ENCODE results near the gene ACVR2B. TPM values are rescaled to one million over a fixed set of nuclear protein-coding genes. Genes with fewer than 3 reads are reported as not detected.

Gene ACVR2B
- polyA plus RNA-seq, 3 donors, result 18.2 to 19.8 (median 19.0) TPM

DNA sequence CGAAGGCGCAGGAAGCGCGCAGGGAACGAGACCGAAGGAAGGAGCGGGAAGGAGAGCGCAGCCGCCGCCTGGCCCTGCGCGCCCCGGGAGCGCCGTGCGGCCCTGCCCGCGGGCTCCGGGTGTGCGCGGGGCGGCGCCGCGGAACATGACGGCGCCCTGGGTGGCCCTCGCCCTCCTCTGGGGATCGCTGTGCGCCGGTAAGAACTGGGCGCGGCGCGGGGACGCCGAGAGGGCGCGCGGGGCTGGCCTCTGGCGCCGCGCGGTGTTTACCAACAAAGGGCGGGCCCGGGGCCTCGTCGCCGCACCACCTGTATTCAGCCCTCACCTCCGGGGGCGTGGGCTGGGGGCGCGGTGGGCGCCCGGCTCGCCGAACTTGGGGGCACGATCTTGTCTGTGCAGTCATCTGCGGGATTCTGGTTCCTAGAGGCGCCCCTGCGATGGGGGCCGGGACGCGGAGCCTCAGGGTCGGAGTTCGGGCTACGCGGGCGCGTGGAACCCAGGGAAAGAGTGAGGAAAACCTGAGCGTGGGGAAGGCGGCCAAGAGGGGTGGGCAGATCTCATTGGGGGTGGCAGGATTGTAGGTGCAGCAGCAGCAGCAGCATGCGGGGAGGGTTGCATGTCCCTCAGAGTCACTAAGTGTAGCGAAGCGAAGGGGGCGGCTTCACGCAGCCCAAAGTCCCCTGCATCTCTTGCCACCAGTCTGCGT is 641 bp downstream of the ACVR2B start:
- peak in 7 of 11 donors; percentile 6 to 29 (median 19) for DNase-seq (ENCODE audit: extremely low read depth in 1 of 11, low read depth in 9 of 11, low spot score in 4 of 11)

DNA sequence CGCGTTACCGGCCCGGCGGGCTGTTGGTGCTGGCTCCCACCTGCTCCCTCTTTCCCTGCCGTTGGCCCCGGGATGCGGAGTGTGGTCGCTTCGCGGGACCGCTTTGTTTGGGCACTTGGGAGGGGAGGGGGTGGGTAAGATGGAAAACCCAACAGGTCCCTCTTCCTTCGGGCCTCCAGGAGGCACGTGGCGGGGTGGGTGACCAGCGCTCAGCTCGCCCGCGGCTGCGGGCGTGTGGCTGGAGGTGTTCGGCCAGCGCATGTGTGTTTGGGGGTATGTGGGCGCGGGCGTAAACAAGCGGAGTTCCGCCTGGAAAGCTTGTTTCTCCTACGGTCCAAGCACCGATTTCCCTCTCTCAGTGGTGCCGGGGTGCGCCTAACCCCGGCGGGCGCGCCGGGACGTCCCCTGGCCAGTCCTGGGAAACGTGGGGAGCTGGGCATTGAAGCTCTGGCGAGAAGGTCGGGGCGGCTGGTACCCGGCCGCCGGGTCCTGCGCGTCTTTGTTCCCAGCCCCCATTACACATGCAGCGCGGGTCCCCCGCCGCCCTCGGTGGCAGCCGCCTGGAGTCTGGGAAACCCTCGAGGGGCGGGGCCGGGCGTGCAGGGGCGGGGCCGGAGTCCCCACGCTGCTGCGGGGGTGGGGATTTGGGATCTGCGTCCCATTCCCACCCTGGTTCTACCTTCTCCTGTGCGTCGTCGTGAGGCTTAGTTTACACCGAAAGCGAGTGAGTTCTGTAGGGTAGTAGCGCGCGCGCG is 1.4 kb downstream of the ACVR2B start:
- peak in 10 of 11 donors; percentile 57 to 80 (median 68) for DNase-seq (ENCODE audit: extremely low read depth in 1 of 11, low read depth in 9 of 11, low spot score in 4 of 11)

DNA sequence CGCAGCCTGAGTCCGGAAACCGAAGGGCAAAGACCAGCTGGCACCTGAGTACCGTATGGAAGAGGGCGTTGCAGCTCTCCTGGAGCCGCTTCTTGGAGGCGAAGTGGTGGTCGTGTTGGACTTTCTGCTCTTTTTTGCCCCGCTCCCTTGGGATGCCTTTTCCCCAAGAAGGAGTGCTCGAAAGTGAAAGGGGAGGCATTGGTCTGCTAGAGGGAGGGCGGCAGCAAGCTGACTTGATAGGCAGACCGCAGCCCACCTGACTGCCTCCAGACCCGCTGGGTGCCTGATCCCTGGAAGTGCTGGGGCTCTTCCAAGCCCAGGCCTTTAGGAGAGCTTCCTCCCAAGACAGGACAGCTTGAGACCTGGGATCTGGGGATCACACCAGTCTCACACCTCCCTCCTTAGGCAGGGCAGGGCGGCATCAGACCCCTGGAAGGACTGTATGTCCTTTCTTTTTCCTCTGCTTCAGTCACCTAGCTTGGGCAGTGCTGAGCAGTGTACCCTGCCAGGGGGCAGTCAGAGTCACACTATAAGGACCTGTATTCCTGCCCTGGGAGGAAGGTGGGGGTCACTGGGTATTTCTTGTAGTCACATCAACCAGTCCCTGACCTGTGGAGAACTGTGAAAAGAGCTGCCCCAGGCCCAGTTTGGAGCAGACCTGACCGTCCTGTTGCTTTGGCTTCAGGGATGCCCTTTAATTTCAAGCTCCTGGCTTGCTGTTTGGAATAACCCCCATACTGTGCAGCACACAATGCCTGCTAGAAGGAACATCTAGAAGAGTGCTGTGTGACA is 2.1 kb downstream of the ACVR2B start:
- peak in 2 of 11 donors; percentile 32 to 42 for DNase-seq (ENCODE audit: extremely low read depth in 1 of 11, low read depth in 9 of 11, low spot score in 4 of 11)

- no peak for DNase-seq (ENCODE audit: extremely low read depth in 1 of 11, low read depth in 9 of 11, low spot score in 4 of 11)
Observed at GRCh38 chr3:38457111-38458003, 3.7 kb downstream of the ACVR2B start.

- peak in 7 of 11 donors; percentile 18 to 47 (median 34) for DNase-seq (ENCODE audit: extremely low read depth in 1 of 11, low read depth in 9 of 11, low spot score in 4 of 11)
Observed at GRCh38 chr3:38458796-38459498, 5.3 kb downstream of the ACVR2B start.

DNA sequence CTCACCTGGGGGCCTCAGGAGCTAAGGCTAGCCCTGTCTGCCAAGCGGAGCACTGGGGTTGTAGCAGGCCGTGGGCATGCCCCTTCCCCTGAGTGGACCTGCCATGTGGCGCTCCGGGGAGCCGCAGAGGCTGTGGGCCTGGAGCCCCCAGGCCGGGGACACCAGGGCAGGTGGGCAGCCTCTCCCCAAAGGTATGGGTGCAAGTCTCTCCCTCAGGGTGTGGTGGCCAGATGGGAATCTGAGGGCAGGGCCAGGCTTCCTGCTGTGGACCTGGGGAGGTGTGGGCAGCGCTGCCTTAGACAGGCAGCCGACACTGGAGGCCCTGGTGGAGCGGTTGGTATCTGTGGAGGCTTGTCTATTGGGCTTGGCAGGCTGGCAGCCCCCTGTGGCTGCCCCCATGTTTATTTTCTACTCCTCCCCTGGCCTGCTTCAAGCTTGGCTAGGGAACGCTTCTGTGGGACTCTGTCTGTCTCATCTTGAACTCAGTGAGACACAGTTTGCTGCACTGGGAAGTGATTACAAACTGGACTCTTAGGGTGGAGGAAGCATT is 5.9 kb downstream of the ACVR2B start:
- DNase-seq (ENCODE audit: extremely low read depth in 1 of 11, low read depth in 9 of 11, low spot score in 4 of 11), result no peak

DNA sequence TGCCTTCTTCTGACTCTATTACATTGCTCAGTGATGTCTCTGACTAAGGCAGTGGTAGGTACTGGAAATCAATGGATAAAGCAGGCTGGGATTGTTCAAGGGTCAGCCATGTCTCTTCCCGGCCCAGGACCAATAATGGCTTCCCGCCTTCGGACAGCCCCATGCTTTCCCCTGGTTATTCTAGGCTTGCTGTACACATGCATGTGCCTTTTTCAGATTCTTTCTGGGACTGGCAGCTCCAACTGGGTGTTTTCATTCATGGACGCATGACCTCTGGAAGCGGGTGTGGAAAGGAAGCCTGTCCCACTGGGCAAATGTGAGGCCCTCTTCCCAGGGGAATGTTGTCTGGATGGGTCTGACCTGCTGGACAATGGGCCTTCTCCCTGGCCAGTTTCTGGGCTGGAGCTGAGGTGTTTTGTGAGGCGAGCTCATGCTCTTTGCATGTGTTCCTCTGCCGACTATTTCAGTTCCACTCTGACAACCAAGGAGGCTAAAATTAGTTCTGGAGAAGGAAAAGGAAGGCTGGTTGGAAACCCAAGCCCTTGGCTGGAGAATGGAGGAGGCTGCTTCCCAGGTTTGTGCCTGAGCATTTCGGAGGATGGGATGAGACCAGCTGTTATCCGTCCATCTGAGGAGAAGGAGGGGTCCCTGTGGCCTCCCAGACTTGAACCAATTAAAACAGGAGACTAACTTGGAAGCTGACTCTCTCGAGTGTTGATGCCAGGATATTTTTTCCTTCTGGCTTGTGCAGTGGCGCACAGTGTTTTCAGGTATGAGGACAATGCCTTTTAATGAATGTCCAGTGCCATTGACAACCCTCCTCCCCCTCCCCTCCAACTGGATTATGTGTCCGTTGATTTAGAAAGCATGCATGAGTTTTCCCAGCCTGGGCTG is 6.9 kb downstream of the ACVR2B start:
- DNase-seq (ENCODE audit: extremely low read depth in 1 of 11, low read depth in 9 of 11, low spot score in 4 of 11), result peak in 6 of 11 donors; percentile 15 to 43 (median 24)

- no peak for DNase-seq (ENCODE audit: extremely low read depth in 1 of 11, low read depth in 9 of 11, low spot score in 4 of 11)
Observed at GRCh38 chr3:38465588-38466154, 12.0 kb downstream of the ACVR2B start.

GRCh38 chr3:38468765-38469164 is 15.1 kb downstream of the ACVR2B start:
- no peak for DNase-seq (ENCODE audit: extremely low read depth in 1 of 11, low read depth in 9 of 11, low spot score in 4 of 11)

- DNase-seq (ENCODE audit: extremely low read depth in 1 of 11, low read depth in 9 of 11, low spot score in 4 of 11), result no peak
Observed at GRCh38 chr3:38469852-38470251, 16.2 kb downstream of the ACVR2B start.

GRCh38 chr3:38471260-38471857 is 17.7 kb downstream of the ACVR2B start:
- no peak for DNase-seq (ENCODE audit: extremely low read depth in 1 of 11, low read depth in 9 of 11, low spot score in 4 of 11)

GRCh38 chr3:38472342-38472741 is 18.7 kb downstream of the ACVR2B start:
- no peak for DNase-seq (ENCODE audit: extremely low read depth in 1 of 11, low read depth in 9 of 11, low spot score in 4 of 11)

DNA sequence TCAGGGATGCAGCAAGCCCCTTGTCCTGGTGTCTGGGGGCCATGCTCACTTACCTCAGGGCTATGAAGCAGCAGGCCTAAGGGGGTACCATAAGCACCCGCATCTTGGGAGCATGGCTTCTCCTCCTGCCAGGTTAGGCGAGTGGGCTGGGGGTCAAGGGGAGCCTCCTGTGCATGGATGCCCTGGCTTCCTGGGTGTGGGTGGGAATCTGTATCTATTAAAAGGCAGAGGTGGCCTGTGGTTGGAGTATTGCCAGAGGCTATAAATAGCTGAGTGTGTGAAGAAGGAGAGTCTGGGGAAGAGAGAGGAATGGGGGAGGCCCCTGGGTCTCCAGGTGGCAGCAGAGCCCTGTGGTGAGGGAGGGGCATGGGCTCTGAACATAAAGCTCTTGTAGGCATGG is 19.5 kb downstream of the ACVR2B start:
- no peak for DNase-seq (ENCODE audit: extremely low read depth in 1 of 11, low read depth in 9 of 11, low spot score in 4 of 11)

DNA sequence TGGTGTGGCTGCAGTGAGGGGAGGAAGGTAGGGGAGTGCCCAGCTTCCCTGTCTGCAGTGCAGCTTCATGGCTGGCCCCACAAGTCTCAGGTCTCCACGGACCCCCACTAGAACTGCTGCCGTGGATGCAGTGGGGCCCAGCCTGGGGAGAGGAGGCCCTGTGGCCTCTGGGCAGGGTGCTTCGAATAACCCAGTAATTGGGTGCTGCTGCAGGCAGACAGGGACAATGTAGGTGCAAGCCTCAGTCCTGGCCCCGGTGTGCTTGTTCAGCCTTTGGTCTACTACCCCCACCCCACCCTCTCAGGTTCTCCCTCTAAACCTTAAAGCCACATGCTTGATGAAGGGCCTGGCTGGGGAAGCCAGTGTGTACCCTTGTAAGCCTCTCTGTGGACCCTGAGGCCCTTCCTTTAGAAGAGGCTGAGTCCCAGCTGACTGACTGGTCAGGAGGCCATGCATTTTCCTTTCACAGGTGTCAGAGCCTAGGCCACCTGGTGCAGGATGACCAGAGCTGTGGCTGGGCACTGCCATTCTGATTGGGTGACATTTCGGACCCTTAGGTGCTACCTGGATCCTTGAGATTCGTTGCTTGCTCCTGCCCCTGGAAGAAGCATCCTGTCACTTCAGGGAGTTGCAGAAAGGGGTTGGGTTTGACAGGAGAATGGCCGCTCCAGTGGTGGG is 21.4 kb downstream of the ACVR2B start:
- no peak for DNase-seq (ENCODE audit: extremely low read depth in 1 of 11, low read depth in 9 of 11, low spot score in 4 of 11)

GRCh38 chr3:38475716-38476115 is 22.0 kb downstream of the ACVR2B start:
- no peak for DNase-seq (ENCODE audit: extremely low read depth in 1 of 11, low read depth in 9 of 11, low spot score in 4 of 11)
